GM19240 (cell line): Measurements from ENCODE around the gene NFIC.
"Not testable (repeated sequence)": the region's sequence is repeated elsewhere in the genome, so short reads cannot be mapped to it uniquely, and the experiment has no call there.

Source experiments
- DNase-seq: peaks from one replicate; pipeline ENCODE4 v3.0.0; 2011; ENCODE audit warnings: low spot score; ENCODE audit not compliant: insufficient read length

The NFIC gene

DNA sequence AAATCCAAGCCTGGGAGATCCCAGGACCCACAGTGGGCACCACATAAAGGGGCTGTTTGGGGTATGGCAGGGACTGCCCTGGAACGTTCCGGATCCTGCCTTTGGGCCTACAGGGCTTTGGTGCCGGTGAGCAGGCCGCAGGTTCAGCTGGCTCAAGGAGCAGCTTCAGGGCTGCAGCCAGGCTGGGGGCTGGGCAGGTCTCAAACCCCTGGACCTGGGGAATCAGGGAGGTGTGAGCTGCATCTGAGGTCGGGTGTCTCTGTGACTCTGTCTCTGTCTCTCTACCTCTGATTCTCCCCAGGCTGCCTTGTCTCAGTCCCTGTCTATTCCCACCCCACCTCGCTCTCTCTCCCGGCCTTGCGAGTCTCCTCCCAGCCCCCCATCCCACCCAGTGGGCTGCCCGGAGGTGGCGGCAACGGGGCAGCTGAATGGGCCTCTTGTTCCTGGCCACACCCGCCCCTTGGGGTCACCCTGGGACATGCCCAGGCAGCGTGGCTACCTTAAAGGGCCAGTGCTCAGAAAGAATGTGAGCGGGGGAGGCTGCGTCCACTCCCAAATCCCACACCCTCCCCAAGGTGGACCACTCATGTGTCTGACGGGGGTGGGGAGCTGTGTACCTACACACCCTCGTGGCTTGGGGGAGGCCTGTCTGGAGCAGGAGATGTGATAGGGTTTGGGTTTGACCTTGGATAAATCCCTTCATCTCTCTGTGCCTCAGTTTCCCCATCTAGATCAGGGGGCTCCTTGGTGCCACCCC is 31.1 kb downstream of the NFIC start:
- DNase-seq = no peak

DNA sequence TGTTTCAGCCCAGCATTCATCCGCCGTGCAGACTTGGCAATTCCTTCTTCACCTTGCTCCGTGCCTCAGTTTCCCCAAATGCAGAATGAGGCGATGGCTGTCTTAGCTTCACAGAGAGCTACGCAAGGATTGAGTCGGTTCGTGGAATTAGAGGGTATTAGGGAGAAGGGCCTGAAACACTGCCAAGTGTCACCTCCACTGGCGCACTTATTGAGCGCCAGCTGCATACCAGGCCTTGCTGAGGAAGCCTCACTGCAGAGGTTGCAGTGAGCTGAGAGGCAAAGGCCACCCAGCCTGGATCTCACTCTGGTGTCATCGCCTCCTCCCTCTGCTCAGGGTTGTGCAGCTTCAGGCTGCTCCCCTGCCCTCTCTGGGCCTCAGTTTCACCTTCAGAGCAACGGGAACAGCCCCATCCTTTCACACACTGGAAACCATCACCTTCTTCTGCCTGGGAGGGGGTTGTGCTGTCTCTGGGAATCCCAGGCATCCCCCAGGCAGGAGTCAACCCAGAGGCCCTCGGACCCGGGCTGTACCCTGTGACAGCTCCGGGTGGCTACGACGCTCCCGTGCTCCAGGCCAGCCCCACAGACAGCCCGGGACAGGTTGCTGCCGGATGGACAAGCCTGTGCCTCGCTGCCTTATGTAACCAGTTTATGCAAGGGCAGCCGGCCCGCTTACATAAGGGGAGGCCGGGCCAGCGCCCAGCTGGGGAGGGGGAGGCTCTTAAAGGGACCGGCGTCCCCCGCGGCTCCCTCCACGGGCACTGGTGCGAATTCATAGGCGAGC is 31.9 kb downstream of the NFIC start:
- no peak for DNase-seq

DNA sequence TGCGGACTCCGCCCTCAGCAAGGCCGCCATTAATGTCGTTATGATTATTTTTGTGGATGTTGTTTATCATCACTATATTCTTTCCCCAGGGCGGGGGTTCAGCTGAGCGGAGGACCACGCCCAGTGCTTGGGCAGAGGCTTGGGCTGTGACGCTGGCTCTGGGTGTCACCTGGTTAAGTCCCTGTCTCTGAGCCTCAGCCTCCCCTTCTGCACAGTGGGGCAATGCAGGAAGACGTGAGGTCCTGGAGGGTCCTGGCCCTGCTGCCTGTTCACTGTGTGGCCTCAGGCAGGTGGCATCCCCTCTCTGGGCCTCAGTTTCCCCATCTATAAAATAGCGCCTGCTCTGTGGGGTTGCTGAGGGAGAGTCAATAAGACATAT is 32.5 kb downstream of the NFIC start:
- no peak for DNase-seq

DNA sequence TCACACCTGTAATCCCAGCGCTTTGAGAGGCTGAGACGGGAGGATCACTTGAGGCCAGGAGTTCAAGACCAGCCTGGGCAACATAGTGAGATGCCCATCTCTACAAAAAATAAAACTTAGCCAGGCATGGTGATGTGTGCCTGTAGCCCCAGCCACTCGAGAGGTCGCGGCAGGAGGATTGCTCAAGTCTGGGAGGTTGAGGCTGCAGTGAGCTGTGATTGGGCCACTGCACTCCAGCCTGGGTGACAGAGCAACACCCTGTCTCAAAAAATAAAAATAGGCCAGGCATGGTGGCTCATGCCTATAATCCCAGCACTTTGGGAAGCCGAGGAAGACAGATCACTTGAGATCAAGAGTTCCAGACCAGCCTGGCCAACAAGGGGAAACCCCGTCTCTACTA is 32.9 kb downstream of the NFIC start:
- DNase-seq = not testable (repeated sequence)

DNA sequence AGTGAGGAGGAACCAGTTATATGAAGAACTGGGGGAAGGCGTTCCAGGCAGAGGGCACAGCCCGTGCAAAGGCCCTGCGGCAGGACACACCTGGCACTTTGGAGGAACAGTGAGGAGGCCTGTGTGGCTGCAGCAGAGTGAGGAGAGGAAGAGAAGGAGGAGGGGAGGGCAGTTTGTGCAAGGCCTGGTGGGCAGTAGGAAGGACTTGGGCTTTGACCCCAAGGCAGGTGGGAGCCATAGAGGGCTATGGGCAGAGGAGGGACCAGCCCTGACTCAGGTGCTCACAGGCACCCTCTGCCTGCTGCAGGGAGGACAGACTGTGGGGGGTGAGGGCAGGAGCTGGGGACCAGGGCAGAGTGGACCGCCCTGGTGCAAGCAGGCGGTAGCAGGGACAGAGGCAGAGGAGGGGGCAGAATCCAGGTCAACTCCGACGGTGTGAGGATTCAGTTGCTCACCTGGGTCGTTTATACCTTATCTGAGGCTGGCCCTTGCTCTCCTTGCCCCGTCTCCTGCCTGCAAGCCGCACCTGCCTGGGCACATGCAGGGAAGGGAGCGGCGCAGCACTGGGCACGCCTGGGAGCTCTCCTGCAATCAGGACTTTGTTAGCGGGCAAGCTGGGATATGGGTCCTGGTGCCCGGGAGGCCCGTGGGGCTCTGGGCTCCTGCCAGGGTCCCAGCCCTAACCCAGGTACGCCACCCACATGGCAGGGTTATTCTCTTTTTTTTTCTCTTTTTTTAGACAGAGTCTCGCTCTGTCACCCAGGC is 34.8 kb downstream of the NFIC start:
- DNase-seq = no peak

DNA sequence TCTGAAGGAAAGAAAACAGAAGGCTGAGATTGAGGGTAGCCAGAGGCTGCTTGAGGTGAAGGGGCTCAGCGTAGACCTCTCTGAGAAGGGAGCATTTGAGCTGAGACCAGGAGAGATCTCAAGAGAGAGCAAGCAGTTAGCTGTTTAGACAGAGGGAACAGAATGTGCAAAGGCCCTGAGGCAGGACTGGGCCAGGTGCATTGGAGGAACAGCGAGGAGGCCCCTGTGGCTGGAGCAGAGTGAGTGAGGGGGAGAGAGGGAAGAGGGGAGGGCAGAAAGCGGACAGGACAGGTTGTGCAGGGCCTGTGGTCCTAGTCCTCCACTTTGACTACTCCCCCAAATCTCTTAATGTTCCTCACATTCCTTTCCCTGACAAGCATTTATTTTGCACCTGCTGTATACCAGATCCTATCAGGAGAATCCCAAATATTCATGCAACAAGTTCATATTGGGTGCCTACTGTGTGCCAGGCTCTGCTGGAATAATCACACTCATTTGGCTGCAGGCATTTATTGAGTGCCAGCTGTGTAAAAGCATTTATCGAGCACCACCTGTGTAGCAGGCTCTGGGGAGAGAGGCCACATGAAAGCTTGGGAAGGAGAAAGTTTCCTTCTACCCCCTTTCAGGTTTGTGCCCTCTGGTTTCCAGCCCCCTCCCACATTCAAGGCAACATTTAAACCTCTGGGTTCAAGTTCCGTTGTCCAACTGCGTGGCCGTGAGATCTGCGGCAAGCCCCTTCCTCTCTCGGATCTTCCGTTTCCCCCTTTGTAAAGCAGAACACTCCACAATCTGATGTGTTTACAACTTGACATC is 36.5 kb downstream of the NFIC start:
- DNase-seq = no peak

DNA sequence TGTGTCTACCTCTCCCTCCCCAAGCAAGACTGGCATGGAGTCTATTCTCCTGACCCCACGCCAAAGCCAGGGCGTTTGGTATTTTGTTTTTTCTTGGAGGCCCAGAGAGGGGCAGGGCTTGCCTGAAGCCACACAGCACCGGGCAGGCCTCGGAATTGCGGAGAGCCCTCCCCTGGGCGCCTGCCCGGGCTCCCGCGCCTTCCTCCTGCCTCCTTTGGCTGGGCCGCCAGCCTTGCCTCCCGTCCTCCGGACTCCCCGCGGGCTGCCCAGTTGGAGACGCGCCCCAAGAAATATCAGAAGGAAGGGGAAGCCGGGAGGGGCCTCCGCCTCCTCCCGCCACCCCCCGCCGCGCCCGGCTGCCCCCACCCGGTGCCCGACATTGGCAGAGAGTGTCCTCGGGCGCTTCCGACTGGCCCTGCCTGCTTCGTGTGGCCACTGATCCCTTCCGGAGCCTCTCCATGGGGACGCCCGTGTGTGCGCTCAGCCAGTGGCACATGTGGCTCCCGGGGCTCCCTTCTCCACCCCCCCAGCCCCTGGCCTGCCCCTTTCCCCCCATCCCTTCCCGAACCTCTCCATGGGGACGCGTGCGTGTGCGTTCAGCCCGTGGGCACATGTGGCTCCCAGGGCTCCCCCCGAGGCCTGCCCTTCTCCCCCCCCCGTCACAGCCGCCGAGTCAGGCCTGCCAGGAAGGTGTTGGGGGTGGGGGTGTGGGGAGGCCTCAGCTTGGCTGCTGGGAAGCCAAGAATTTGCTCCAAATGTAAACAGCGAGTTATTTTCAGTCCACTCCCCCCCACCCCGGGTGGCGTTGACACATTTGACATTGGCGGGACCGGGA is 37.3 kb downstream of the NFIC start:
- DNase-seq = no peak

DNA sequence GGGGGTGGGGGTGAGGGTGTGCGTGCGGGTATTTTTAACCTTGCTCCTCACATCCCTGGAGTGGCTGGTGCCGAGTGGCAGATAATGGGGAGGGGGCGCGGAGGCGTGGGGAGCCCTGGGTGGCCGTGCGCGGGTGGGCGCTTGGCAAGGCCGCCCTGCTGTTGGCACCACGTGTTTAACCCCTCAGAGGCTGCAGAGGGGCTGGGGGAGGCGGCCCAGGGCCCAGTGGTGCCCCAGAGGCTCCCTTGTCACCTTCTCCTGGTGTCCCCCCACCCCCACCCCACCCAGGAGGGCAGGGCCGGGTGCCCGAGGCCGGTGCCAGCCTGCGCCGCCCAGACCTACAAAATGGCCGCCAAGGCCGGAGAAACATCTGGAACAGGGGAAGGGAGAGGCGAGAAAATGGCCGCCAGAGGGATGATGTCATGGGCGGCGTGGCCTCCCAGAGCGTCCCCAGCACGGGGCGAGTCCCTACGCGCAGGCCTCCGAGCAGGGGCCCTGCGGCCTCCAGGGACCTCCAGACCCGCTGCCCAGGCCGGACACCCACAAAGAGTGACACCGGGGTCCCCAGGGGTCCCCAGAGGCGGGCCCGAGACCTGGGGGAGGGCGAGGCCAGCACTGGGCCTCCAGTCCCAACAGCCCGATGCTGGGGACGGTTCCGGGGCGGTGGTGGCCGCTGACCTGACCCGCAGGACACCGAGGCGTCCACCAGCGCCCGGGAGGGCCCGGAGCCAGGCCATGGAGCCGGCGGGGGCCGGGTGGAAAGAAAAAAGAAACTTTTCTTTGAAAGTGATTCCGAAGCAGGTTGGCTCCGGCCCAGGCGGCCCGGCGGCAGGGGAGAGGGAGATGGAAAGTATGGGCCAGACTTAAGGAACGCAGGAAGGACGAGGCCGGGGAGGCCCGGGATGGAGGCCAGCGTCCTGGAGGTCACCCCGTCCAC is 38.2 kb downstream of the NFIC start:
- no peak for DNase-seq

DNA sequence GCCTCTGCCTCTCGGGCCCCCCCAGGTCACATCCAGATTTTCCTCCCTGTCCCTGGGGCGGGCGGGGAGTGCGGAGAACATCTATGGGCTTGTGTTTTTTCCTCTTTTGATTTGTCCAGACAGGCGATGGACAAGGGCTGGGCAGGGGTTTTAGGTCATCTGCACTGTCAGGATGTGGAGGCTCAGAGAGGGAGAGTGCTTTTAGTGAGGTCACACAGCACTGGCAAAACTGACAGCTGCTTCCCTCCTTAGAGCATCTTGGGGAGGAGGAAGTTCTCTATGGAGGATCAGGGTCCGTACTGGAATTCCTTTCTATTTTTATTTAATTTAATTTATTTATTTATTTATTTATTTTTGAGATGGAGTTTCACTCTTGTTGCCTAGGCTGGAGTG is 38.9 kb downstream of the NFIC start:
- DNase-seq = no peak

DNA sequence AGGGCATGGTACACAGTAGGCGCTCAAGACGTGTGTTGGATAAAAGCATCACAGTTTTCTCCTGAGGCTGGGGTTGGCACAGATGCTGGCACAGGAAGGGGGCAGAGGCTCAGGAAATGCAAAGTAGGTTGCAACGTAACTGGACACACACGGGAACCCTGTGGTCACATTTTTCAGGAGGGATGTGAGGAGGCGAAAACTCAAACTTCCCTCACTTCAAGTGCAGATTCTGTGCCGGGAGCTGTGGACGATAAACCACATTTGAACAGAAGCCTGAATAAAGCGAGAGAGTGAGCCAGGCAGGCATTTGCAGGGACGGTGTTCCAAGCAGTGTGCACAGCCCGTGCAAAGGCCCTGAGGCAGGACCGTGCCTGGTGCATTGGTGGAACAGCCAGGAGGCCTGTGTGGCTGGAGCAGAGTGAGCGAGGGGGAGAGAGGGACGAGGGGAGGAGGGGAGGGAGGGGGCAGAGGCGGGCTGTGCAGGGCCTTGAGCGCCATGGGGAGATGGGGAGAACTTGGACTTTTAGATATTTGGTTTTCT is 40.3 kb downstream of the NFIC start:
- no peak for DNase-seq

DNA sequence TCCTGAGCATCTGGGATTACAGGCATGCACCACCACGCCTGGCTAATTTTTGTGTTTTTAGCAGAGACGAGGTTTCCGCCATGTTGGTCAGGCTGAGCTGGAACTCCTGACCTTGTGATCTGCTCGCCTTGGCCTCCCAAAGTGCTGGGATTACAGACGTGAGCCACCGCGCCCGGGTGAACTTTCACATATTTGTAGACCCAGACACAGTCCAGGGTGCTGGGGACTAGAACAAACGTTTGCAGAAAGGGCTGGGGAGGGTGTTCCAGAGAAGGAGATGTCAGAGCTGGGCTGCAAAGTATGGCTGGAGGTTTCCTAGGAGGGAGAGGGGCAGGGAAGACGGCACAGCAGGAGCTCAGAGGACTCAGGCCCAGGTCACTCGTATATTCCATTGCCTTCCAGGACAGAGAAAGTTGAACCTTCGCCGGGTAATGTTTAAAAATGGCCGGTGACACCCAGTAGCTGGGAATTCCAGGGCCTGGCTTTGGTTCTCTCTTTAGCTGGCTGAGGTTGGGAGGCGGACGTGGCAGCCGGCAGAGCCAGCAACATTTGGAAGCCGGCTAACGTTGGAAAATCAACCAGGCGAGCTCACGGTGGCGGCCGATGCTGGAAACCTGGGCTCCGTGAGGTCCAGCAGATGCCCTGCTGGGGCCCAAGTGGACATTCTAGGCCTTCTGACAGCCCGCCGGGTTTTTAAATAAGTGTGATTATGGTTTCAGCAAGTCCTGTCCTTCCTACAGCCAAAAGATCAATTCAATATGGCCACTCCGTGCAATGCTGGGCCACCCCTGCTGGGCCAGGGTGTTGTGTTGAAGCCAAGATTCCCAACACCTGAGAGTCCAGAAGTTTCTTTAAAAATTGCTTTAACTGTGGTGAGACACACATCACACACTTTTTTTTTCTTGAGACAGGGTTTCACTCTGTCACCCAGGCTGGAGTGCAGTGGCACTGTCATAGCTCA is 41.5 kb downstream of the NFIC start:
- no peak for DNase-seq

DNA sequence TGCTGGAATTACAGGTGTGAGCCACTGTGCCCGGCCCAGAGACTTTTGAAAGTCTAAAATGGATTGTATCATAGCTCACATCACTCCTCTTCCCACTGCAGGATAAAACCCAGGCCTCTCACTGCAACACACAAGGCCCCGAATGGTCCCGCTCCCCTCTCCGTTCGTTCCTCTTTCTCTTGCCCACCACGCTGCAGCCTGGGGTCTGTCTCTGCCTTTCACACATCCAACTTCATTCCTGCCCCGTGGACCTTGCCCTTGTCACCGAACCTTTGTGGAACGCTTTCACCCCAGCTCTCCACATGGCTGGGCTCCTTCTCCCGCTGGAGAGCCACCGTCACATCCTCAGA is 42.6 kb downstream of the NFIC start:
- no peak for DNase-seq

DNA sequence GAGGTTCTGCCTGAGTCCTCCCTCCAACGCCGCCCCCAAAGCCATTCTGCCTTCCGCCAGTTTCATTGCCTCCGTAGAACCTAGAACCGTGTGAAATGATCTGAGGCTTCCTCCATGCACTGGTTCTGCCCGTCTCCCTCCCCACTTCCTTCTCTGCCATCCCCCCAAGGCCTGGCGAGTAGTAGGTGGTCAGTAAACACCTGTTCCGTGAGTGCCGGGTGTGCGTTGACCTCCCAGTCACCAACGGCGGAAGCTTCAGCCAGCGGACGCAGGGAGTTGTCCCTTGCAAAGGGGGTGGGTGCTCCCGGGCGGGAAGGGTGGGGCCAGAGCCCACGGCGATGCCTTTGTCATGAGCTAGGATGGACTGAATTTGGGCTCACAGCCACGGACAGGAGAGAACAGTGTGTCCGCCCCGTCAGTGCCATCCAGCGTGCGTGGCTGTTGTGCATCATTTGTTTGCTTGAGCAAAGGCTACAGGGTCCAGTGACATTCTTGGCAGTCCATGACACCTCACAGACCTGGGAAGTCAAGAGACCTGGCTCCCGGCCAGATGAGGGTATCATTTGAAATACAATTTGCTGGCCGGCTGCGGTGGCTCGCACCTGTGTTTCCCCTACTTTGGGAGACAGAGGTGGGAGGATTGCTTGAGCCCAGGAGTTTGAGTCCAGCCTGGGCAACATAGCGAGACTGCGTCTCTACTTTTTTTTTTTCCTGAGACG is 43.1 kb downstream of the NFIC start:
- DNase-seq = no peak

DNA sequence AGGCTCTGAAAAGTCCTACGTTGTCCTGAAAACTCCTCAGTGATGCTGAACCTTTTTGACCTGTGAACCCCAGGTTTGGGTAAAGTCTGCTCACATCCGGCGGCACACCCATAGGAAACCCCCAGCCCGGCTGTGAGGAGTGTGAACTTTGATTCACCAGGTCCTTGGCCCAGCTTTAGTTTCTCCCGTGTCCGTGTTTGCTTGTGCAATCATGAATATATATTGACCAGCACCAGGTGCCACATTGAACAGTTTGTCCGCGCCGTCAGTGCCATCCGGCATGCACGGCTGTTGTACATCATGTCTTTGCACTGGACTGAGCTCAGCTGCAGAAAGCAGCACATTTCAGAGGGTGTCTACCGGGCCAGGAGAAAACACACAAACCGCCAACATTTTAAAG is 45.3 kb downstream of the NFIC start:
- no peak for DNase-seq

DNA sequence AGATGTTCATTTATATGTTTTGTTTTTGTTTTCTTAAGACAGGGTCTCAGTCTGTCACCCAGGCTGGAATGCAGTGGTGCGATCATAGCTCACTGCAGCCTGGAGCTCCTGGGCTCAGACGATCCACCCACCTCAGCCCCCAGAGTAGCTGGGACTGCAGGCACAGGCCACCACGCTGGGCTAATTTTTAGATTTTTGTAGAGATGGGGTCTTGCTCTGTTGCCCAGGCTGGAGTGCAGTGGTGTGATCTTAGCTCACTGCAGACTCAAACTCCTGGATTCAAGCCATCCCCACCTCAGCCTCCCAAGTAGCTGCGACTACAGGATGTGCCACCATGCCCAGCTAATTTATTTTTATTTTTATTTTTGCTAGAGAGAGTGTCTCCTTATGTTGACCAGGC is 45.7 kb downstream of the NFIC start:
- DNase-seq = no peak

DNA sequence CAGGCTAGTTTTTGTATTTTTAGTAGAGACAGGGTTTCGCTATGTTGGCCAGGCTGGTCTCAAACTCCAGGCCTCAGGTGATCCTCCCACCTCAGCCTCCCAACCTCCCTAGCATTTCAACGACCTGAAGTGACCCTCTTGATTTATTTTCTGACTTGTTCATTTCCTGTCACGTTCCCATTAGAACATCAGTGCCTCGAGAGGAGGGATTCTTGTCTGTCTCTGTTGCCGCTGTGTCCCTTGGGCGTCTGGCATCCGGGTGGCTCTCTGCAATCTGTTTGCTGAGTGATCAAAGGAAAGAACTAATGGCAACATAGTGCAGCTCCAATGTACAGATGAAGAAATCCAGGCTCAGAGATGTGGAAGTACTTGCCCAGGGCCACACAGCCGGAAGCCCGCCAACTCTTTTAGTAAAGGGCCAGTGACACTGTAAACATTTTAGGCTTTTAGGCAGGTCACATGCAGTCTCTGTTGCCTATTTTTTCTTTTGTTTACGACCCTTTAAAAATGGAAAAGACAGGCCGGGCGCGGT is 47.5 kb downstream of the NFIC start:
- no peak for DNase-seq

DNA sequence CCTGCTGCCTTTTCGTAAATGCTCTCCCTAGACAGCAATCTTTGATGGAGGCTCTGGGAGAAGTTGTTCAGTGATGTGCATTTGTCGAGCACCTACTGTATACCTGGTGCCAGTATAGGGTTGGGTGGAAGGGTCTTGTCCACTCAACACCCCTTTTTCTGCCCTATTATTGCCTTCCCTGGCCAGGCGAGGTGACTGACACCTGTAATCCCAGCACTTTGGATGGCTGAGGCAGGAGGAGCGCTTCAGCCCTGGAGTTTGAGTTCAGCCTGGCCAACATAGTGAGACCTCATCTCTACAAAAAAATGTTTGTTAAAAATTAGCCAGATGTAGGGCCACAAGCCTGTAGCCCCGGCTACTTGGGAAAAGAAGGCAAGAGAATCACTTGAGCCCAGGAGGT is 49.3 kb downstream of the NFIC start:
- no peak for DNase-seq
